BJ (cell line): ENCODE data around the gene ECE1. TPM values are rescaled to one million over a fixed set of nuclear protein-coding genes. Genes with fewer than 3 reads are reported as not detected.

ENCODE experiments used
- CTCF ChIA-PET: fragments of 350-600 bp; formaldehyde crosslinking; extraction: SDS; loops from one replicate; lab custom pipeline; 2021; ENCODE audit warnings: antibody characterized with exemption, inconsistent platforms; lab: Yijun Ruan, JAX
- POLR2A ChIA-PET: fragments of 300-600 bp; sonication (Branson Sonifier 250); formaldehyde crosslinking; extraction: SDS; loops from one replicate; lab custom pipeline; 2021; ENCODE audit warnings: antibody characterized with exemption; lab: Charles Lee
- DNase-seq: peaks from one replicate; pipeline ENCODE4 v3.0.0-alpha.2; 2011; ENCODE audit warnings: low read depth
- H3K27me3 ChIP-seq: 2 replicates; pipeline ENCODE4 v1.6.0; 2011; ENCODE audit warnings: low read length; ENCODE audit not compliant: control insufficient read depth, insufficient read depth
- H3K36me3 ChIP-seq: 2 replicates; pipeline ENCODE4 v1.5.1; 2011; ENCODE audit warnings: low read length; ENCODE audit not compliant: control insufficient read depth, insufficient read depth
- H3K4me3 ChIP-seq: 2 replicates; pipeline ENCODE4 v1.5.1; 2011; ENCODE audit warnings: low read depth, mild to moderate bottlenecking, control low read depth, low read length
- polyA plus RNA-seq: library from polyadenylated mRNA; depleted of rRNA; stranded (reverse); fragments of >200 nt; gene quantifications from 2 replicates; pipeline ENCODE4 v1.2.3, GENCODE V29; 2011
- TF ChIP-seq, protein P1 (sequence below): IDR thresholded peaks from 2 replicates; pipeline ENCODE4 v1.5.1; 2011; ENCODE audit warnings: low read depth, mild to moderate bottlenecking, control low read depth, inconsistent platforms, low read length, moderate library complexity; ENCODE audit not compliant: insufficient read depth

The ECE1 gene
- polyA plus RNA-seq, 1 experiment: 150 TPM

- DNase-seq: no peak
- CTCF ChIA-PET: interaction anchor here (0.9 to 6.1 kb wide), 13 partner anchors 7 to 70 kb away, joined by 3 to 72 read pairs (median 6); partner anchors contain the start of gene ECE1
- Histone ChIP-seq H3K27me3 (no peaks in the 10 kb centered on the region), H3K36me3 (peaks cover 43% of the 10 kb centered on the region), H3K4me3 (no peak overlapping the region)
- POLR2A ChIA-PET: no interaction called here
- TF ChIP-seq, protein P1, sequence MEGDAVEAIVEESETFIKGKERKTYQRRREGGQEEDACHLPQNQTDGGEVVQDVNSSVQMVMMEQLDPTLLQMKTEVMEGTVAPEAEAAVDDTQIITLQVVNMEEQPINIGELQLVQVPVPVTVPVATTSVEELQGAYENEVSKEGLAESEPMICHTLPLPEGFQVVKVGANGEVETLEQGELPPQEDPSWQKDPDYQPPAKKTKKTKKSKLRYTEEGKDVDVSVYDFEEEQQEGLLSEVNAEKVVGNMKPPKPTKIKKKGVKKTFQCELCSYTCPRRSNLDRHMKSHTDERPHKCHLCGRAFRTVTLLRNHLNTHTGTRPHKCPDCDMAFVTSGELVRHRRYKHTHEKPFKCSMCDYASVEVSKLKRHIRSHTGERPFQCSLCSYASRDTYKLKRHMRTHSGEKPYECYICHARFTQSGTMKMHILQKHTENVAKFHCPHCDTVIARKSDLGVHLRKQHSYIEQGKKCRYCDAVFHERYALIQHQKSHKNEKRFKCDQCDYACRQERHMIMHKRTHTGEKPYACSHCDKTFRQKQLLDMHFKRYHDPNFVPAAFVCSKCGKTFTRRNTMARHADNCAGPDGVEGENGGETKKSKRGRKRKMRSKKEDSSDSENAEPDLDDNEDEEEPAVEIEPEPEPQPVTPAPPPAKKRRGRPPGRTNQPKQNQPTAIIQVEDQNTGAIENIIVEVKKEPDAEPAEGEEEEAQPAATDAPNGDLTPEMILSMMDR: no peak
Measured at GRCh38 chr1:21268281-21269239, 21.7 kb downstream of the ECE1 start.

- ChIA-PET POLR2A (no interaction called here), CTCF (interaction anchor here (0.9 to 6.1 kb wide), 2 partner anchors 11 to 71 kb away, joined by 3 to 45 read pairs; no protein-coding TSS in a partner anchor)
- H3K4me3 ChIP-seq: no peak overlapping the region
- no peak for DNase-seq
- H3K36me3 ChIP-seq: peaks cover 38% of the 10 kb centered on the region
- no peaks in the 10 kb centered on the region for H3K27me3 ChIP-seq
- TF ChIP-seq, protein P1: no peak
Measured at GRCh38 chr1:21267191-21268077, 22.8 kb downstream of the ECE1 start.

- no peaks in the 10 kb centered on the region for H3K27me3 ChIP-seq
- CTCF ChIA-PET: interaction anchor here (6.1 kb wide), 1 partner anchor 10 kb away, joined by 45 read pairs; no protein-coding TSS in a partner anchor
- TF ChIP-seq, protein P1: no peak
- no peak overlapping the region for H3K4me3 ChIP-seq
- DNase-seq: no peak
- POLR2A ChIA-PET: no interaction called here
- H3K36me3 ChIP-seq: peaks cover 33% of the 10 kb centered on the region
Measured at GRCh38 chr1:21266119-21266774, 24.0 kb downstream of the ECE1 start.

DNA sequence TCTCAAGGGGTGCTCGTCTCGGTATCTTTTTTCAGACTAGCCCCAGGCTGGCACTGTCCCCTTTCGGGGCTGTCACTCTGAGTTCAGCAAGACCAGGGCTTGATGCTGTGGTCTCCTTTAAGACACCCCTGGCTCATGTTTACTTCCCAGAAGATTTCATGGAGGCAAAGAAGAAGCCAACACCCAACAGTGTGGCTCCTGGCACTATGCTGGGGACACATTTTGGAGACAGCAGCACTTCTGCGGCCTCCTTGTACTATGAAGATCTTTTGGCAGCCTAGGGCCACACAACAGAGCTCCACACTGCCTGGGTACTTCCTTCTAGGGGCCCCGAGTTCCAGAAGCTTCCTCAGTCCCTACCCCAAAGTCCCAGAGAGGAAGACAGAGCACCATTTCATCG is 24.6 kb downstream of the ECE1 start:
- Histone ChIP-seq H3K4me3 (no peak overlapping the region), H3K36me3 (peaks cover 27% of the 10 kb centered on the region), H3K27me3 (no peaks in the 10 kb centered on the region)
- no peak for DNase-seq
- TF ChIP-seq, protein P1: no peak
- CTCF ChIA-PET: interaction anchor here (6.1 kb wide), 1 partner anchor 10 kb away, joined by 45 read pairs; no protein-coding TSS in a partner anchor
- POLR2A ChIA-PET: no interaction called here
